HFFc6 (cell line): Measurements from ENCODE around the gene ATN1. TPM values are rescaled to one million over a fixed set of nuclear protein-coding genes. Genes with fewer than 3 reads are reported as not detected.

Source experiments
- DNase-seq: peaks from one replicate; pipeline ENCODE4 v3.0.0-alpha.2; 2018
- H3K27ac Mint-ChIP-seq: 2 replicates; pipeline ENCODE4 v1.8.0; 2020; ENCODE audit warnings: mild to moderate bottlenecking, mixed read lengths
- H3K27me3 Mint-ChIP-seq: 2 replicates; pipeline ENCODE4 v1.8.0; 2021; ENCODE audit warnings: mild to moderate bottlenecking, moderate library complexity, mixed read lengths; ENCODE audit not compliant: insufficient read depth
- H3K36me3 Mint-ChIP-seq: 2 replicates; pipeline ENCODE4 v1.8.0; 2021; ENCODE audit warnings: low read depth, mixed read lengths
- H3K4me1 Mint-ChIP-seq: 2 replicates; pipeline ENCODE4 v1.8.0; 2020; ENCODE audit warnings: low read depth, mixed read lengths
- H3K4me3 Mint-ChIP-seq: 2 replicates; pipeline ENCODE4 v1.8.0; 2020; ENCODE audit warnings: mild to moderate bottlenecking, moderate library complexity, mixed read lengths
- H3K9me3 Mint-ChIP-seq: 2 replicates; pipeline ENCODE4 v1.8.0; 2020; ENCODE audit warnings: mild to moderate bottlenecking, mixed read lengths
- CTCF ChIP-seq: fragments of 200-600 bp; sonication (generic); IDR thresholded peaks from 2 replicates; pipeline ENCODE4 v1.5.0; 2021; ENCODE audit warnings: antibody characterized with exemption, mild to moderate bottlenecking
- total RNA-seq, 6 experiments: library from RNA; stranded (reverse); fragmentation: NEBNext Ultra II Directional; extraction: Animal tissue kit (Norgen Biotek cat#: 25700); gene quantifications; 2 replicates in 1 of 6; 3 replicates in 5 of 6; pipeline ENCODE4 v1.2.3, GENCODE V29; 2021

ATN1 gene
- total RNA-seq, 6 experiments from 2014 or later = 96.8 to 120 (median 107) TPM

- H3K27ac Mint-ChIP-seq = peak overlapping the region; percentile 57; the same call in 1 of the 2 replicates
- no peak for TF ChIP-seq CTCF
- peak overlapping the region; percentile 36; the same call in 1 of the 2 replicates for H3K4me3 Mint-ChIP-seq
- peaks cover 4% of the 10 kb centered on the region for H3K27me3 Mint-ChIP-seq
- H3K4me1 Mint-ChIP-seq = peaks cover 37% of the 10 kb centered on the region
- H3K9me3 Mint-ChIP-seq = no peaks in the 10 kb centered on the region
- H3K36me3 Mint-ChIP-seq = peaks cover 4% of the 10 kb centered on the region; the same call in 1 of the 2 replicates
- no peak for DNase-seq
These were observed 11.1 kb upstream of the ATN1 start for GRCh38 chr12:6916426-6917200.

GRCh38 chr12:6917491-6918231 is 10.1 kb upstream of the ATN1 start:
- H3K27ac Mint-ChIP-seq = peak overlapping the region; percentile 57; the same call in 1 of the 2 replicates
- DNase-seq = no peak
- no peaks in the 10 kb centered on the region for H3K9me3 Mint-ChIP-seq
- no peak for TF ChIP-seq CTCF
- H3K4me1 Mint-ChIP-seq = peaks cover 37% of the 10 kb centered on the region
- peaks cover 4% of the 10 kb centered on the region; the same call in 1 of the 2 replicates for H3K36me3 Mint-ChIP-seq
- peaks cover 4% of the 10 kb centered on the region for H3K27me3 Mint-ChIP-seq
- no peak overlapping the region for H3K4me3 Mint-ChIP-seq

GRCh38 chr12:6919588-6919987 is 8.2 kb upstream of the ATN1 start:
- H3K4me1 Mint-ChIP-seq = peaks cover 41% of the 10 kb centered on the region
- TF ChIP-seq CTCF = peak; percentile 19; the same call in 1 of the 2 replicates
- no peaks in the 10 kb centered on the region; the same call in 1 of the 2 replicates for H3K27me3 Mint-ChIP-seq
- H3K4me3 Mint-ChIP-seq = no peak overlapping the region
- H3K27ac Mint-ChIP-seq = no peak overlapping the region
- DNase-seq = no peak
- H3K9me3 Mint-ChIP-seq = no peaks in the 10 kb centered on the region
- peaks cover 4% of the 10 kb centered on the region; the same call in 1 of the 2 replicates for H3K36me3 Mint-ChIP-seq

GRCh38 chr12:6921539-6921938 is 6.2 kb upstream of the ATN1 start:
- no peak overlapping the region for H3K27ac Mint-ChIP-seq
- H3K36me3 Mint-ChIP-seq = peaks cover 4% of the 10 kb centered on the region; the same call in 1 of the 2 replicates
- H3K9me3 Mint-ChIP-seq = no peaks in the 10 kb centered on the region
- H3K4me3 Mint-ChIP-seq = no peak overlapping the region
- TF ChIP-seq CTCF = no peak
- DNase-seq = no peak
- no peaks in the 10 kb centered on the region; the same call in 1 of the 2 replicates for H3K27me3 Mint-ChIP-seq
- H3K4me1 Mint-ChIP-seq = peaks cover 44% of the 10 kb centered on the region

- Mint-ChIP-seq H3K9me3 (no peaks in the 10 kb centered on the region), H3K36me3 (peaks cover 4% of the 10 kb centered on the region; the same call in 1 of the 2 replicates), H3K4me1 (peaks cover 44% of the 10 kb centered on the region), H3K27ac (no peak overlapping the region), H3K27me3 (no peaks in the 10 kb centered on the region; the same call in 1 of the 2 replicates), H3K4me3 (no peak overlapping the region)
- no peak for DNase-seq
- no peak for TF ChIP-seq CTCF
These were observed 5.5 kb upstream of the ATN1 start for GRCh38 chr12:6921996-6922946.
